HG02840 (cell line): ENCODE results near the gene SLC25A17.
"Not testable (repeated sequence)": the region's sequence is repeated elsewhere in the genome, so short reads cannot be mapped to it uniquely, and the experiment has no call there.

ENCODE experiments used
- ATAC-seq: cut with Tn5 transposase; IDR thresholded peaks from one replicate; pipeline ENCODE4 v1.9.1; 2021; ENCODE audit warnings: mild to moderate bottlenecking, moderate library complexity, moderate number of reproducible peaks; ENCODE audit not compliant: unreplicated experiment, low FRiP score

SLC25A17 gene

DNA sequence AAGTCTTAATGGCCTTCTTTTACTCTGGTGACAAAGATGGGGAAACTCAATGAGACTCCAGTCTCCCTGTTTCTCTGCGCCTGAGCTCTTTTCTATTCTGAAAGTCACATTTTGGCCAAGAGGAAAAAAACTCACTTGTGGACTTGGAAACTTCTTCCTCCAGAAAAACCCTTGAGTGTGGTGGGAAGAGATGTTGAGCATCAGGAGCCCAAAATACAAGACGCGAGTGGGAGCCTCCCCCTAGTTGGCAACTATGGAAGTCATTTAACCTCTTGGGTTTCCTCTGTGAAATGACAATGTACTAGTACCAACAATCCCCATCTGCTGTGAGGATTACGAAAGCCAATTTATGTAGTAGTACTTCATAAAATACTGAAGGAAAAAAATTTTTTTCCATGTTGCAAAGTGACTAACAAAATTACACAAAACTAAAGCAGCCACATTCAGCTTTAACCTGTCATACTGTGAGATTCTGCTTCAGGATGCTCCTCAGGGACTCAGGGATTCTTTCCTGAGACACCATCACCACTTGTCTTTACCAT, 524 bp upstream of the SLC25A17 start:
- no peak for ATAC-seq

- no peak for ATAC-seq
Observed at GRCh38 chr22:40818192-40818746, 877 bp downstream of the SLC25A17 start.

DNA sequence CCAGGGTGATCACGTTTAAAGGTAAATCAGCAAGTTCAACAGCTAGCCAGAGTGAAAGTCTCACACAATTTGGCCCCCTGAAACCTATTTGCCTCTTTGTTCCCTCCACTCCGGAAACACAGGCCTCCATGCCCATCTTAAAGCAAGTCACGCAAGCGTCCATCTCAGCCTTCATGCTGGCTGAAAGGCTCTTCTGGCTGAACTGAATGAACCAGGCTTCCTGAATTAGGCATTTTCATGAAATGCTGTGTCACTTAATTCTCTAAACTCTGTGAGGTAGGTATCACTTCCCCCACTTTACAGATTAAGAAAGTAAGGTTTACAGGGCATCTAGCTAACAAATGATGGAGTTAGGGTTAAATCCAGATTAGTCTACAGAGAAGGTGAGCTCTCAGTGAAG, 1.4 kb downstream of the SLC25A17 start:
- ATAC-seq: no peak

DNA sequence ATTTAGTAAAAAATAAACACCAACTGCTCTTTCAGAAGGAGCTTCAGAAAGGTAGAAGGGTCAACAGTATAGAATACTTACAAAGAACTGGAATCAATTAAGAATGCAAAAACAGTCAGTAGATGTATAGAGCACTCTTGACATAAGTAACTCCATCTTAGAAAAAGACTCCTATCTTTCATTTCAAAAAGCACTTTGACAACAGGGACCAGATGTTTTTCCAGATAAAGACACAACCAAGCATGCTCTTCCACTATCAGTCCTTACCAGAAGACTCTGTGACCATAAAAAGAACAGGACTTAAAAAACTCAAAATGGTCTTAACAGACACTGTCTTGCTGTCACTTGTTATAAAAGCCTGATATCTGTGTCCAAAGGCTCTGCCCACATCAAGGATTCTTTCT, 5.2 kb downstream of the SLC25A17 start:
- ATAC-seq: no peak

DNA sequence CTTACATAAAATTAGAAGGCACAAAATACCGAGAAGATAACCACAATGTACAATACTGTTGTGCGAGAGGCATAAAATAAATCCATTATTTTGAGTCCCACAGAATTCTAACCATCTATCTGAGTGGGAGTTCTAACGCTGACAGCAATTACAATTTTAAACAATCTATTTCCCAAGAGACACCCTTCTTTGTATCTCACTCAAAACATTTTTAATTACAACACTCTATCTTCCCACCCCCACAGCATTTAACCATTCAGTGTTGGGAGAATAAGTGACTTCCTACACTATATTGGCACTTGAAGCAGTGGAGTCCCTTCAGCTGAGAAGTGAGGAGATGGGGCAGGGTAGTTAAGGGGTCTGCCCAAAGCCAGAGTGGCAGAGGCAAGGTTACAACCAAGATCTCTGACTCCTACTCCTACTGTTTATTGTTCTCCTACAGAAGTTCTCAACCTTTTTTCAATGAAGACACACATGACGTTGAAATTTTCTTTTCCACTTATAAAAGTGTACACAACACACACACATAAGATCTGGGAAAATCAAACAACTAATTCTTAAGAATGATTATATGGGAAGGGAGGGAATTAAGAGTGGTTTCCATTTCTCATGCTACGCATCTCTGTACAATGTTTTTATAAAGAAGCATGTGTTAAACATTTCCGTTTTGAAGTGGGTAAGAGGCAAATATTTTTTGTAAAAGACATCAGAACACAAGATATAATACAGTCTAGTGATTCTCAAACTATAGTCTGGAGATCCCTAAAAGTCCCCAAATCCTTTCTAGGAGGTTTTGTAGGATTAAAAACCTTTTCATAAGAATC, 10.9 kb downstream of the SLC25A17 start:
- ATAC-seq: no peak

DNA sequence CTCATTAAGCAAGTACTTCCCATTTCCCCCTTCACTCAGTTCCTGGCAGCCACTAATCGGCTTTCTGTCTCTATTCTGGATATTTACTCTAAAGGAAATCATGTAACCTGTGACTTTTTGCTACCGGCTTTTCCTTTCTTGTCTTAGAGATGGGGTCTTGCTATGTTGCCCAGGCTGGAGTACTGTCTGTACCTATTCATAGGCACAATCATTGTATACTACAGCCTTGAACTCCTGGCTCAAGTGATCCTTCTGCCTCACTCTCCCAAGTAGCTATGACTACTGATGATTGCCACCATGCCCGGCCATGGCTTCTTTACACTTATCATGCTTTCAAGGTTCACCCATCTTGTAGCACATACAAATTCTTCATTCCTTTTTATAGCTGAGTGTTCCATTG, 12.4 kb downstream of the SLC25A17 start:
- no peak for ATAC-seq

GRCh38 chr22:40805699-40806203, 13.4 kb downstream of the SLC25A17 start:
- no peak for ATAC-seq

DNA sequence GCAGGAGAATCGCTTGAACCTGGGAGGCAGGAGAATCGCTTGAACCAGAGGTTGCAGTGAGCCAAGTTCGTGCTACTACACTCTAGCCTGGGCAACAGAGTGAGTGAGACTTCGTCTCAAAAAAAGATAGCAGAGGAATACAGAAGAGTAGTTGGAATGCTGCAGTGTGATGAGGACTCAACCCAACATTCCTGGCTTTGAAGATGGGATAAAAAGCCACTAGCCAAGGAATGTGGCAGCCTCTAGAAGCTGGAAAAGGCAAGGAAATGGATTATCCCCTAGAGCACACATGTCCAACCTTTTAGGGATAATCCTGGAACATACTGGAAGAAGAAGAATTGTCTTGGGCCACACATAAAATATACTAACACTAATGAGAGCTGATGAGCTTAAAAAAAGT, 13.9 kb downstream of the SLC25A17 start:
- no peak for ATAC-seq

DNA sequence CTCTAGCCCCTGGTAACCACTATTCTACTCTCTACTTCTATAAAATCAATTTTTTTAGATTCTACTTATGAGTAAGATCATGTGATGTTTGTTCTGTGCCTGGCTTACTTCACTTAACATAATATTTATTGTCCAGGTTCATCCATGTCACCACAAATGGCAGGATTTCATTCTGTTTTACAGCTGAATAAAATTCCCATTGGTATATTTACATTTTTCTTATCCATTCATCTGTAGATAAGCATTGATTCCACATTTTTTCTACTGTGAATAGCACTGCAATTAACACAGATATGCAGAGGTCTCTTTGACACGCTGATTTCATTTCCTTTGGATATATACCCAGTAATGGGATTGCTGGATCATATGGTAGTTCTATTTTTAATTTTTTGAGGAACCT, 15.8 kb downstream of the SLC25A17 start:
- ATAC-seq: no peak

GRCh38 chr22:40799008-40799407, 20.1 kb downstream of the SLC25A17 start:
- no peak for ATAC-seq

DNA sequence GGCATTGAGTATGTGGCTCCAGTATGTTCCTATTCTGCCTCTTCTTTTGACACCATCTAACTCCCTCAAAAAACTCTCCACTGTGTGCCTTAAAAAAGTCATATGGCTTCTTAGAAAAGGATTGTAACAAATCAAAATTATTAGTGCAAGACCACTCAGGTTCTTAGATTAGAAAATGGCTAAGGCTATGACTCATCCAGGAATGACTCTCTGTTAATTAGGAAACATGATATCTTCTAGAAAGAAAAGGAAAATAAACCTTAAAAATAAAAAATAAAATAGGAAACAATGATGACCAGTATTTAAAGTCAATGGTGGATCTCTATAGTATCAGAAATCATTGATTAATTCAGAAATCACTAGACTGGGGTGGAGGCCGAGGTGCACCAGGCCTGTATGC, 21.7 kb downstream of the SLC25A17 start:
- ATAC-seq: no peak

GRCh38 chr22:40792451-40792850, 26.7 kb downstream of the SLC25A17 start:
- ATAC-seq: no peak

- ATAC-seq: no peak
Observed at GRCh38 chr22:40791241-40791640, 27.9 kb downstream of the SLC25A17 start.

DNA sequence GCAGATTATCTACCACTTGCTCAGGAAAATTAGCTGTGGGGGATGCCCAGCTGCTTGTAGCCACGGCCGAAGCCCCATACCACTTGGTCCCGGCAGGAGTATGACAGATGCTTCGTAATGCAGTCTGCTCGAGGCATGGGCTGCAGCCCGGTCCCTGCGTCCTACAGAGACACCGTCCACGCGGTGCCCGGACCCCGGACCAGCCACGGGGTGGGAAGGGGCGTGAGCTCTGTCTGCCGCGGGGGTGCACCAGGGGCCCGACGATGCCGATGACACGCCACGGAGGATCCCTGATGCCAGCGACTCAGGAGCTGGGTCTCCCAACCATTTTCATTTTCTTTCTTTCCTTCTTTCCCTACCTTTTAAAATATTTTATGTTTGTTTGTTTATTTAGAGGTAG, 30.0 kb downstream of the SLC25A17 start:
- ATAC-seq: no peak

DNA sequence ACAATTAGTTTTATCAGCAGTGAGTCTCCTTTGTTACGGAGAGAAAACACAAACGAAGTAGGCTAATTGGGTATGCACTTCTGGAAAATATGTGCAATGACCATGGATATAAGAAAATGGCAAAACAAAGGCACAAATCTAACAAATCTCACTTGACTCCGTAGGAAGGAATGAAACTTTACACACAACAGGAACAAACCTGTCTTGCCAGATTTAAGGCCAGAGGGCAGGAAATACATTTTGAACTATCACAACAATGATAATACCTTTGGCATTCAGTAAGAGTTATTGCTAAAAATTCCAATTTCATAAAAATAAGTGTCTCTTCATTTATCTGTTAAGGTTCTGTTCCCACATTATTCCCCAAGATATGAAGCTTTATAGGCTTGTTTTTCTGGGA, 36.6 kb downstream of the SLC25A17 start:
- no peak for ATAC-seq

DNA sequence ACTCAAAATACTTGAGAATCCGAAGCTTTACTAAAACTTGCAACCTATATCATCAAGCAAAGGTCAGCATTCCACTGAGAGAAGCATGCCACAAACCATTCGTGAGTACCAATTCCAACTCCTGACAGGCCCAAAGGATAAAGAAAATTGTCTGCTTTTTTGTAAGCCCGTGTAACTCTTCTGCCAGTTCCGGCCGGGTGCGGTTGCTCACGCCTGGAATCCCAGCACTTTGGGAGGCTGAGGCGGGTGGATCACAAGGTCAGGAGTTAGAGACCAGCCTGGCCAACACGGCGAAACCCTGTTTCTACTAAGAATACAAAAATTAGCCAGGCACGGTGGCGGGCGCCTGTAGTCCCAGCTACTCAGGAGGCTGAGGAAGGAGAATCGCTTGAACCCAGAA, 37.4 kb downstream of the SLC25A17 start:
- ATAC-seq: not testable (repeated sequence)

DNA sequence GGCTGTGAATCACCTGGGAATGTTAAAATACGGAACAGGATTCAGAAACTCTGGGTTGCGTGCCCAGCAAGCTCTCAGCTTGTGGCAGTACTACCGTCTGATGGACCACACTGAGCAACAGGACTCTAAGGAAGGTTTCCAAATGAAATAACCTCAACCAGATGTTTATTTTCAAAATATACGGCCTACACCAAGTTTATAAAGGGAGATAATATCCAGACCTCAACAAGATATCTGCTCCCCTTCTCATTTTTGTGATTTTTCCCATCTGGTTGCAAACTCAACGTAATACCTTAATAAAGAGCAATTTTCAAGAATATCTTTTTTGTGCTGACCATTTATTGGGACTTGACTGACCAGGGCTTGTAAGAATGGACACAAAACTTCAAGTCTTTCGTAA, 49.4 kb downstream of the SLC25A17 start:
- no peak for ATAC-seq

- no peak for ATAC-seq
Observed at GRCh38 chr22:40768206-40768605, 50.9 kb downstream of the SLC25A17 start.

GRCh38 chr22:40766956-40767355, 52.2 kb downstream of the SLC25A17 start:
- ATAC-seq: no peak

DNA sequence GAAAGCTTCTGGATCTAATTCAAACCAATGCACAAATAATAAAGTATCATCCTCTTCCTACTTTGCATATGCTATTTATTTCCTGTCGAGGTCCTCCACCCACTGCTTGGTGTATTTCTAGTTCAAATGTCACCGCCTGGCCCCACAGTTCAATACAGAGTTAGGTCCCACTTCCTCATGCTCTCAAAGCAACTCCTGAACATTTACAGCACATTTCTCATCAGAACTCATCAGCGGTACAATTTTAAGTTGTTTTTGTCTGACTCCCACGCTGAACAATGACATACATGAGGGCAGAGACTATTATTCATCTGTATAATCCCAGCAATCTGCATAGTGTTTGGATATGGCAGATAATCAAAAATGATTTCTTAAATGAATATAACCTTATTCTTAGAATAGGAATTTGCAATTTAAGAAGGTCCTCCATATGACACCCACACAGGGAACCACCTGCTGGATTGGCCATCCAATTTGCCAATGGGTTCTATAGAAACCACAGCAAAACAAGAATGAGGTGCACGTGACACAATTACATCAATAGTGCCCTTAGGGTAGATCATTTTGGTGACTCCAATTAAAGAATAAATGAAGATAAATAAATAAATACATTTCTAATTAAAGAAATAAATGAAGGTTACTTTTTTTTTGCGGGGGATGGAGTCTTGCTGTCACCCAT, 54.2 kb downstream of the SLC25A17 start:
- ATAC-seq: no peak

GRCh38 chr22:40759294-40759840, 59.8 kb downstream of the SLC25A17 start:
- no peak for ATAC-seq
